ENCODE results near the gene TMEM253. TPM values are rescaled to one million over a fixed set of nuclear protein-coding genes. Genes with fewer than 3 reads are reported as not detected.

Gene TMEM253
- total and polyA plus RNA-seq, 2 donors (not counting 1 experiment from before 2014, with no cell fraction given): 0.11 TPM; not detected in 1

DNA sequence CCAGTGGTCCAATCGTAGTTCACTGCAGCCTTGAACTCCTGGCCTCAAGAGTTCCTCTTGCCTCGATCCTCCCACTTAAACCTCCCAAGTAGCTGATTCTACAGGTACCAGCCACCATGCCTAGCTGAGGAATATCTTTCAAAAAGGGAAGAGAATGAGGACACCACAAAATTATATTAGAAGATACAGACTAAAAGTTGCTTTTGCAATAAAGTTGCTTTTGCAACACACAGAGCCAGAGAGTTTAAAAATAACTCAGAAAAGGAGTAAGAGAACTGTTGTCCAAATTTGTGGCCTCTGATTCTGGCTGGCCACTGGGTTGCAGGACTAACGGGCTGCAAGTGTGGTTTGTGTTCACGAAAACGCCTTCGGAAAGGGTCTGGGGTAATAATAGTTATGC lies 19.8 kb downstream of the TMEM253 start:
- H3K36me3 ChIP-seq (ENCODE audit: control insufficient read depth, insufficient read depth, low read length): no peaks in the 10 kb centered on the region
- no peaks in the 10 kb centered on the region for H4K20me1 ChIP-seq (ENCODE audit: control insufficient read depth, extremely low read depth, insufficient read depth, low read length)
- H3K27ac ChIP-seq (ENCODE audit: insufficient read depth, low read length): no peak overlapping the region
- H3K4me3 ChIP-seq (replicated peaks in 1 of 4; ENCODE audit: control extremely low read depth in 1 of 4, insufficient read depth in 1 of 4, low read depth in 3 of 4, low read length in 4 of 4): no peak overlapping the region
- no peaks in the 10 kb centered on the region for H3K79me2 ChIP-seq (ENCODE audit: control insufficient read depth, insufficient read depth, low read length)
- no peaks in the 10 kb centered on the region for H3K9me3 ChIP-seq (ENCODE audit: control insufficient read depth, insufficient read depth, low read depth, low read length)
- no peak overlapping the region for H3K9ac ChIP-seq (ENCODE audit: insufficient read depth, low read length)
- no peaks in the 10 kb centered on the region for H3K4me1 ChIP-seq (ENCODE audit: control insufficient read depth, extremely low read depth, insufficient read depth, low read length)
- peaks cover 2% of the 10 kb centered on the region for H3K27me3 ChIP-seq (ENCODE audit: control insufficient read depth, insufficient read depth, low read length)
- TF ChIP-seq CTCF (conservative IDR thresholded peaks at IDR 0.05 in 1 of 2, IDR thresholded peaks at IDR 0.05 in 1 of 2; ENCODE audit: low read depth in 1 of 2, low read length in 2 of 2) (no peak), EZH2 (IDR thresholded peaks at IDR 0.05; ENCODE audit: low read length, missing control alignments) (no peak)
- H3K4me2 ChIP-seq (ENCODE audit: extremely low read depth, insufficient read depth, low read length): no peak overlapping the region
- no peak for DNase-seq (ENCODE audit: low read depth in 2 of 2)
- no peak overlapping the region for H2AFZ ChIP-seq (ENCODE audit: low read length)

DNA sequence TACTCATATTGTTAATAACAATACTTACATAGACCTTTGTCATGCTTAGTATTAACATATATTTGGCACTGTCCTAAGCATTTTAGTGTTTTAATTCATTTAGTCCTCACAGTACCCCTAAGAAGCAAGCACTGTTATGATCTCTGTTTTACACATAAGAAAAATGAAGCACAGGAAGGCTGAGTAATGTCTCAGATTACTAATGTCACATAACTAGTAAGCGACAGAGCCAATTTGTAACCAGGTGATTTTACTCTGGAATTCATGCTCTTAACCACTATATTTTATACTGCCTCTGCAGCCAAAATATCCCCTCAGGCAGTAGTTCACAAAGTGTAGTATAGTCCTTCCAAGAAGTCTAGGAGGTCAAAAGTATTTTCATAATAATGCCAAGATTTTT lies 20.3 kb downstream of the TMEM253 start:
- Histone ChIP-seq H3K4me2 (ENCODE audit: extremely low read depth, insufficient read depth, low read length) (no peak overlapping the region), H3K27me3 (ENCODE audit: control insufficient read depth, insufficient read depth, low read length) (peaks cover 2% of the 10 kb centered on the region), H3K4me1 (ENCODE audit: control insufficient read depth, extremely low read depth, insufficient read depth, low read length) (no peaks in the 10 kb centered on the region), H3K9me3 (ENCODE audit: control insufficient read depth, insufficient read depth, low read depth, low read length) (no peaks in the 10 kb centered on the region), H3K9ac (ENCODE audit: insufficient read depth, low read length) (no peak overlapping the region), H2AFZ (ENCODE audit: low read length) (no peak overlapping the region), H3K4me3 (replicated peaks in 1 of 4; ENCODE audit: control extremely low read depth in 1 of 4, insufficient read depth in 1 of 4, low read depth in 3 of 4, low read length in 4 of 4) (no peak overlapping the region), H3K36me3 (ENCODE audit: control insufficient read depth, insufficient read depth, low read length) (no peaks in the 10 kb centered on the region), H3K79me2 (ENCODE audit: control insufficient read depth, insufficient read depth, low read length) (no peaks in the 10 kb centered on the region), H3K27ac (ENCODE audit: insufficient read depth, low read length) (no peak overlapping the region), H4K20me1 (ENCODE audit: control insufficient read depth, extremely low read depth, insufficient read depth, low read length) (peaks cover 2% of the 10 kb centered on the region)
- DNase-seq (ENCODE audit: low read depth in 2 of 2): no peak
- TF ChIP-seq CTCF (conservative IDR thresholded peaks at IDR 0.05 in 1 of 2, IDR thresholded peaks at IDR 0.05 in 1 of 2; ENCODE audit: low read depth in 1 of 2, low read length in 2 of 2): no peak
- TF ChIP-seq EZH2 (IDR thresholded peaks at IDR 0.05; ENCODE audit: low read length, missing control alignments): no peak

DNA sequence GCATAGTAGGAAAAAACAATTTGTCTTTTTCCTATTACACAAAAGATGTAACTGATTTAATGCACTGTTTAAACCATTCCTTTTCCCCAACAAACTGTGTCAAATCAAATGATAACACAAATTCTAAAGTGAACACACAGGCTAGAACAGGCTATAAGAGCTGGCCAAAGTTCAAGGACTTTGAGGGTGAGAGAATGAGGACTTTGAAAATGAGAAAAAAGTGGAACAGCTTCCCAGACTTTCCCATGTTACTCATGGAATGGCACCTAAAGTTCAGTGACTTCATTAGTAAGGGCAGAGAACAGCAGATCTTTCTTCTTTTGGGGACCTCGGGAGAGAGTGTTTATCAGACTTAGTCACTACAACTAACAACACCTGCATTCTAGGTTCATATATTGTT lies 22.6 kb downstream of the TMEM253 start:
- Histone ChIP-seq H2AFZ (ENCODE audit: low read length) (no peak overlapping the region), H3K4me1 (ENCODE audit: control insufficient read depth, extremely low read depth, insufficient read depth, low read length) (no peaks in the 10 kb centered on the region), H3K4me2 (ENCODE audit: extremely low read depth, insufficient read depth, low read length) (no peak overlapping the region), H3K9me3 (ENCODE audit: control insufficient read depth, insufficient read depth, low read depth, low read length) (no peaks in the 10 kb centered on the region), H3K27ac (ENCODE audit: insufficient read depth, low read length) (no peak overlapping the region), H3K27me3 (ENCODE audit: control insufficient read depth, insufficient read depth, low read length) (peaks cover 2% of the 10 kb centered on the region), H3K9ac (ENCODE audit: insufficient read depth, low read length) (no peak overlapping the region), H3K36me3 (ENCODE audit: control insufficient read depth, insufficient read depth, low read length) (no peaks in the 10 kb centered on the region), H3K4me3 (replicated peaks in 1 of 4; ENCODE audit: control extremely low read depth in 1 of 4, insufficient read depth in 1 of 4, low read depth in 3 of 4, low read length in 4 of 4) (no peak overlapping the region), H3K79me2 (ENCODE audit: control insufficient read depth, insufficient read depth, low read length) (no peaks in the 10 kb centered on the region), H4K20me1 (ENCODE audit: control insufficient read depth, extremely low read depth, insufficient read depth, low read length) (peaks cover 2% of the 10 kb centered on the region)
- TF ChIP-seq EZH2 (IDR thresholded peaks at IDR 0.05; ENCODE audit: low read length, missing control alignments): no peak
- TF ChIP-seq CTCF (conservative IDR thresholded peaks at IDR 0.05 in 1 of 2, IDR thresholded peaks at IDR 0.05 in 1 of 2; ENCODE audit: low read depth in 1 of 2, low read length in 2 of 2): no peak
- DNase-seq (ENCODE audit: low read depth in 2 of 2): no peak
